ENCODE results near the gene OOSP3.

- TF ChIP-seq CTCF (conservative IDR thresholded peaks at IDR 0.05; ENCODE audit: low read length) (no peak), EZH2phosphoT487 (IDR thresholded peaks at IDR 0.05; ENCODE audit: borderline replicate concordance) (no peak)
Measured at GRCh38 chr11:59894616-59895015, 16.0 kb downstream of the OOSP3 start.

All from Loucy (cell line).